Measurements from ENCODE around the gene CHMP2A. TPM values are rescaled to one million over a fixed set of nuclear protein-coding genes. Genes with fewer than 3 reads are reported as not detected.
A peak's percentile ranks its signal among the peaks of the same experiment; 100 is the strongest.

Gene CHMP2A
- total and polyA plus RNA-seq, 2 of the 13 experiments (the other 11 are each of a cell fraction or from before 2014, with no cell fraction given) = 49.7 to 55.0 TPM

- no peak; the same call in 1 of the 2 replicates for TF ChIP-seq ZBTB26 (CRISPR knock-in tag; IDR thresholded peaks at IDR 0.05; ENCODE audit: borderline replicate concordance)
- peak; percentile 4; the same call in 1 of the 2 replicates for TF ChIP-seq ZNF281 (CRISPR knock-in tag; IDR thresholded peaks at IDR 0.05; ENCODE audit: borderline replicate concordance)
- peak; percentile 64; the same call in 1 of the 2 replicates for TF ChIP-seq MEF2D (CRISPR knock-in tag; IDR thresholded peaks at IDR 0.05)
- TF ChIP-seq HNF1B (CRISPR knock-in tag; IDR thresholded peaks at IDR 0.05) = peak; percentile 74
- no peak; the same call in 1 of the 2 replicates for TF ChIP-seq HNF4A (CRISPR knock-in tag; IDR thresholded peaks at IDR 0.05)
- TF ChIP-seq MIER2 (CRISPR knock-in tag; IDR thresholded peaks at IDR 0.05) = no peak
- TF ChIP-seq MXD1 (CRISPR knock-in tag; IDR thresholded peaks at IDR 0.05) = no peak
- peak; percentile 92 for TF ChIP-seq ZNF275 (CRISPR knock-in tag; IDR thresholded peaks at IDR 0.05; ENCODE audit: borderline replicate concordance)
- 0 out of 2 replicates have a peak, but pooled peaks have one; percentile 24 for TF ChIP-seq ZNF280D (CRISPR knock-in tag; IDR thresholded peaks at IDR 0.05)
- TF ChIP-seq TGIF2 (CRISPR knock-in tag; IDR thresholded peaks at IDR 0.05) = 0 out of 2 replicates have a peak, but pooled peaks have one; percentile 50
- no peak for TF ChIP-seq ZNF34 (CRISPR knock-in tag; IDR thresholded peaks at IDR 0.05; ENCODE audit: borderline replicate concordance)
- TF ChIP-seq HES4 (CRISPR knock-in tag; IDR thresholded peaks at IDR 0.05; ENCODE audit: borderline replicate concordance) = 0 out of 2 replicates have a peak, but pooled peaks have one; percentile 55
- peak; percentile 59; the same call in 1 of the 2 replicates for TF ChIP-seq FOXP4 (CRISPR knock-in tag; IDR thresholded peaks at IDR 0.05)
These were observed 20.5 kb upstream of the CHMP2A start (continued) for GRCh38 chr19:58575183-58576041.
